ENCODE measurements around the gene STK17A. TPM values are rescaled to one million over a fixed set of nuclear protein-coding genes. Genes with fewer than 3 reads are reported as not detected.
"Not testable (repeated sequence)": the region's sequence is repeated elsewhere in the genome, so short reads cannot be mapped to it uniquely, and the experiment has no call there.

The STK17A gene
- total and polyA plus RNA-seq, 4 donors, result 11.7 to 34.7 (median 22.0) TPM

DNA sequence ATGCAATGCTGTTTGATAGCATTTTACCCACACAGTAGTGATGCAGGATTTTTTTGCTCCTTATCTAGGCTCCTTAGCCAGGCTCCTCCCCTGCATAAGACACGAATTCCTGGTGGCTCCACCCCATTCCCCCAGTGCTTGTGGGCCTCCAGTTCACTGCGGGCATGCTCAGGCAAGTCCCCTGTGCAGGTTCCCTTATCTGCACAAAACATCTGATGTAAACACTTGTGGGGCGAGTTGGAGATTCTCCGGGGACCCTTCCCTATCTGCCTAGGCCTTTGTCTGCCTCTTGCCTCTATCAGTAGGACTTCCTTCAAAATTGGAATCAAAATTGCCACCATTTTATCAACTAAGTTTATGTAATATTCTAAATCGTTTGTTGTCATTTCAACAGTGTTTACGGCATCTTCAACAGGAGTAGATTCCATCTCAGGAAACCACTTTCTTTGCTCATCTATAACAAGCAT lies 5.4 kb upstream of the STK17A start:
- H3K4me3 ChIP-seq, result no peak overlapping the region
- H3K4me1 ChIP-seq (ENCODE audit: control insufficient read depth in 5 of 5, insufficient read depth in 5 of 5, low read length in 5 of 5), result no peaks in the 10 kb centered on the region
- WGBS, 2 donors, result 37 to 54% methylated on average over 6 of the region's 6 CpGs
- no peaks in the 10 kb centered on the region for H3K9me3 ChIP-seq (ENCODE audit: control insufficient read depth in 4 of 4, insufficient read depth in 3 of 4, low read length in 3 of 4)
- DNase-seq, result no peak
- H3K36me3 ChIP-seq (ENCODE audit: control insufficient read depth in 4 of 4, insufficient read depth in 4 of 4, low read length in 4 of 4), result no peaks in the 10 kb centered on the region
- TF ChIP-seq, protein P1, sequence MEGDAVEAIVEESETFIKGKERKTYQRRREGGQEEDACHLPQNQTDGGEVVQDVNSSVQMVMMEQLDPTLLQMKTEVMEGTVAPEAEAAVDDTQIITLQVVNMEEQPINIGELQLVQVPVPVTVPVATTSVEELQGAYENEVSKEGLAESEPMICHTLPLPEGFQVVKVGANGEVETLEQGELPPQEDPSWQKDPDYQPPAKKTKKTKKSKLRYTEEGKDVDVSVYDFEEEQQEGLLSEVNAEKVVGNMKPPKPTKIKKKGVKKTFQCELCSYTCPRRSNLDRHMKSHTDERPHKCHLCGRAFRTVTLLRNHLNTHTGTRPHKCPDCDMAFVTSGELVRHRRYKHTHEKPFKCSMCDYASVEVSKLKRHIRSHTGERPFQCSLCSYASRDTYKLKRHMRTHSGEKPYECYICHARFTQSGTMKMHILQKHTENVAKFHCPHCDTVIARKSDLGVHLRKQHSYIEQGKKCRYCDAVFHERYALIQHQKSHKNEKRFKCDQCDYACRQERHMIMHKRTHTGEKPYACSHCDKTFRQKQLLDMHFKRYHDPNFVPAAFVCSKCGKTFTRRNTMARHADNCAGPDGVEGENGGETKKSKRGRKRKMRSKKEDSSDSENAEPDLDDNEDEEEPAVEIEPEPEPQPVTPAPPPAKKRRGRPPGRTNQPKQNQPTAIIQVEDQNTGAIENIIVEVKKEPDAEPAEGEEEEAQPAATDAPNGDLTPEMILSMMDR (IDR thresholded peaks at IDR 0.05; ENCODE audit: control extremely low read depth, extremely low read depth), result no peak
- ATAC-seq (ENCODE audit: insufficient read depth, low FRiP score), result no peak
- no peaks in the 10 kb centered on the region for H3K27me3 ChIP-seq (ENCODE audit: control insufficient read depth in 3 of 3, insufficient read depth in 3 of 3, low read length in 2 of 3)
- no peak overlapping the region for H3K9ac ChIP-seq (ENCODE audit: insufficient read depth in 1 of 2, low read length in 2 of 2)
- no peak overlapping the region for H3K27ac ChIP-seq (ENCODE audit: low read depth in 1 of 2, low read length in 1 of 2)

DNA sequence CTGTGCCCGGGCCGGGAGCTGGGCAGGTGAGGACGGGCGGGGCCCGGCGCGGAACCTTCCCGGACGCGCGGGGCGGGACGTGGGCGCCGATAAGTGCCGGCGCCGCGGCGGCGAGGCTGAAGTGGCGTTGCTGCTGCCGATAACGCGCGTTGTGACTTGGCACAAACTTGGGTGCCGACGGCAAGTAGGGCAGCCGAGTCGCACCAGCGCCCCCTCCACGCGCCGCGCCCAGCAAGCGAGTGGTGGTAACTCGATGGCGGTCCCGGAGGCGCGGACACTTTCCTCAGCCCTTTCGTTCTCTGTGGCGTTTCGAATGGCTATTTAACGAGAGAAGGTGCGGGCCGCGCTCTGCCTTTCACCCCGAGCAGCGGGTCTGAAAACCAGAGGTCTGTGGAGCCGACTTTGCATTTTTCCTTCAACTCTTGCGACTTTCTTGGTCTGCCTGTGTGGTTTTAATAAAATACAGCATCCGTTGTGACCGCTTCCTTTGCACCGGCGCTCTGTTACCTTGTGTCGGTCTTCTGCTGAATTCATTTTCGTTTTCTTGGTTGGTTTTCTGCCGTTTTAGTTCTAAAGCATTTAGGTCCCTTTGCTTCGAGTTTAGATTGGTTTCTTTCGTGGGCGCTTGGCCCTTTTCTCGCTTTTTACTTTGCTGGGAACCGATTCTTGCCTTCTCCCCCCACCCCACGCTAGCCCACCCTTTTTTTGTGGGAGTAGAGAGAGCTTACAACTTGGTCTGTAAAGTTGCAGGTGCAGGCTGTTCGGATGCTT lies 701 bp downstream of the STK17A start:
- TF ChIP-seq, protein P1 (IDR thresholded peaks at IDR 0.05; ENCODE audit: control extremely low read depth, extremely low read depth), result no peak
- Histone ChIP-seq H3K9me3 (ENCODE audit: control insufficient read depth in 4 of 4, insufficient read depth in 3 of 4, low read length in 3 of 4) (no peaks in the 10 kb centered on the region), H3K4me1 (ENCODE audit: control insufficient read depth in 5 of 5, insufficient read depth in 5 of 5, low read length in 5 of 5) (peaks cover 0 to 9% (median 7%) of the 10 kb centered on the region in 5 donors), H3K27me3 (ENCODE audit: control insufficient read depth in 3 of 3, insufficient read depth in 3 of 3, low read length in 2 of 3) (no peaks in the 10 kb centered on the region), H3K27ac (ENCODE audit: low read depth in 1 of 2, low read length in 1 of 2) (peak overlapping the region; percentile 97), H3K4me3 (peak overlapping the region; percentile 63), H3K9ac (ENCODE audit: insufficient read depth in 1 of 2, low read length in 2 of 2) (peak overlapping the region; percentile 60 to 84), H3K36me3 (ENCODE audit: control insufficient read depth in 4 of 4, insufficient read depth in 4 of 4, low read length in 4 of 4) (peaks cover 0 to 5% (median 0%) of the 10 kb centered on the region in 4 donors)
- DNase-seq (peak; percentile 67 to 76 (median 75)), ATAC-seq (ENCODE audit: insufficient read depth, low FRiP score) (peak; percentile 22)
- WGBS, 2 donors, result 0 to 1% methylated on average over 56 to 66 of the region's 66 CpGs

GRCh38 chr7:43584195-43584586 lies 1.3 kb downstream of the STK17A start:
- ATAC-seq (ENCODE audit: insufficient read depth, low FRiP score), result no peak
- WGBS, 2 donors, result 6 to 12% methylated on average over 8 of the region's 8 CpGs

GRCh38 chr7:43584733-43585132 lies 1.8 kb downstream of the STK17A start:
- WGBS, 2 donors, result 72 to 88% methylated on average over 11 of the region's 11 CpGs
- Histone ChIP-seq H3K27ac (ENCODE audit: low read depth in 1 of 2, low read length in 1 of 2) (peak overlapping the region; percentile 70 to 97), H3K9ac (ENCODE audit: insufficient read depth in 1 of 2, low read length in 2 of 2) (peak overlapping the region in 1 of 2 donors; percentile 84)
- not testable (repeated sequence) for H3K27me3 ChIP-seq (ENCODE audit: control insufficient read depth in 3 of 3, insufficient read depth in 3 of 3, low read length in 2 of 3); H3K36me3 ChIP-seq (ENCODE audit: control insufficient read depth in 4 of 4, insufficient read depth in 4 of 4, low read length in 4 of 4); H3K9me3 ChIP-seq (ENCODE audit: control insufficient read depth in 4 of 4, insufficient read depth in 3 of 4, low read length in 3 of 4); H3K4me3 ChIP-seq; DNase-seq; H3K4me1 ChIP-seq (ENCODE audit: control insufficient read depth in 5 of 5, insufficient read depth in 5 of 5, low read length in 5 of 5); ATAC-seq (ENCODE audit: insufficient read depth, low FRiP score)

More at GRCh38 chr7:43584195-43584586, 1.3 kb downstream of the STK17A start:
- DNase-seq, result peak; percentile 30 to 69 (median 63)
- Histone ChIP-seq H3K27me3 (ENCODE audit: control insufficient read depth in 3 of 3, insufficient read depth in 3 of 3, low read length in 2 of 3) (no peaks in the 10 kb centered on the region), H3K9me3 (ENCODE audit: control insufficient read depth in 4 of 4, insufficient read depth in 3 of 4, low read length in 3 of 4) (no peaks in the 10 kb centered on the region), H3K27ac (ENCODE audit: low read depth in 1 of 2, low read length in 1 of 2) (peak overlapping the region; percentile 97), H3K36me3 (ENCODE audit: control insufficient read depth in 4 of 4, insufficient read depth in 4 of 4, low read length in 4 of 4) (peaks cover 0 to 5% (median 0%) of the 10 kb centered on the region in 4 donors), H3K4me1 (ENCODE audit: control insufficient read depth in 5 of 5, insufficient read depth in 5 of 5, low read length in 5 of 5) (peaks cover 0 to 9% (median 7%) of the 10 kb centered on the region in 5 donors), H3K9ac (ENCODE audit: insufficient read depth in 1 of 2, low read length in 2 of 2) (peak overlapping the region in 1 of 2 donors; percentile 84), H3K4me3 (peak overlapping the region; percentile 63)
- TF ChIP-seq, protein P1 (IDR thresholded peaks at IDR 0.05; ENCODE audit: control extremely low read depth, extremely low read depth), result no peak
